Muscle of leg (tissue), 11 donors: ENCODE measurements around the gene RPL7L1. TPM values are rescaled to one million over a fixed set of nuclear protein-coding genes. Genes with fewer than 3 reads are reported as not detected.
A peak's percentile ranks its signal among the peaks of the same experiment; 100 is the strongest.
"Not testable (repeated sequence)": the region's sequence is repeated elsewhere in the genome, so short reads cannot be mapped to it uniquely, and the experiment has no call there.

Source experiments
- DNase-seq: peaks from one replicate; pipeline ENCODE4 v3.0.0; 2013
- H3K27ac ChIP-seq: one replicate; pipeline ENCODE4 v1.5.1; 2013; ENCODE audit warnings: mild to moderate bottlenecking, low read length, control low read depth
- H3K27me3 ChIP-seq: one replicate; pipeline ENCODE4 v1.6.1; 2013; ENCODE audit warnings: low read length; ENCODE audit not compliant: control insufficient read depth, insufficient read depth
- H3K36me3 ChIP-seq: one replicate; pipeline ENCODE4 v1.6.1; 2013; ENCODE audit warnings: low read length; ENCODE audit not compliant: control insufficient read depth, insufficient read depth
- H3K4me1 ChIP-seq: one replicate; pipeline ENCODE4 v1.6.1; 2013; ENCODE audit warnings: low read length; ENCODE audit not compliant: control insufficient read depth, insufficient read depth
- H3K4me3 ChIP-seq: one replicate; pipeline ENCODE4 v1.5.1; 2013; ENCODE audit warnings: low read length, control low read depth
- H3K9me3 ChIP-seq: replicated peaks from 2 replicates; pipeline ENCODE4 v1.6.1; 2013; ENCODE audit warnings: low read depth, low read length; ENCODE audit not compliant: control insufficient read depth
- WGBS: methylation state at CpG from one replicate; pipeline ENCODE4 v1.1.5; 2013; ENCODE audit warnings: missing lambda C conversion rate; ENCODE audit not compliant: insufficient coverage; 5-methylcytosine and 5-hydroxymethylcytosine counted together
- polyA plus RNA-seq, 8 donors: library from polyadenylated mRNA; unstranded; fragments of 120-200 nt; gene quantifications; one replicate each; pipeline versions ENCODE4 v1.2.1 to v1.2.3, GENCODE V29; 2013; ENCODE audit warnings: inconsistent platforms in 1 of 8, low replicate concordance in 1 of 8; ENCODE audit not compliant: insufficient read length in 8 of 8, insufficient read depth in 1 of 8
- total RNA-seq: library from RNA; stranded (reverse); fragments of 120-200 nt; gene quantifications from one replicate; pipeline ENCODE4 v1.2.4, GENCODE V29; 2013

The RPL7L1 gene
- total and polyA plus RNA-seq, 9 donors, result 60.7 to 87.9 (median 76.3) TPM

- WGBS, result 77% methylated on average over 10 of the region's 22 CpGs
- DNase-seq, H3K27ac ChIP-seq, H3K9me3 ChIP-seq, H3K4me3 ChIP-seq, H3K27me3 ChIP-seq, H3K4me1 ChIP-seq, H3K36me3 ChIP-seq: not testable (repeated sequence)
These were observed 23.2 kb downstream of the RPL7L1 start for GRCh38 chr6:42902429-42903263.

- H3K27ac ChIP-seq, result no peak overlapping the region
- no peak overlapping the region for H3K4me3 ChIP-seq
- H3K27me3 ChIP-seq, result no peaks in the 10 kb centered on the region
- 94% methylated on average over 8 of the region's 10 CpGs for WGBS
- DNase-seq, result no peak
- no peaks in the 10 kb centered on the region for H3K36me3 ChIP-seq
- peaks cover 6% of the 10 kb centered on the region for H3K4me1 ChIP-seq
- H3K9me3 ChIP-seq, result no peaks in the 10 kb centered on the region
These were observed 25.1 kb downstream of the RPL7L1 start for GRCh38 chr6:42904467-42904866.

- no peak for DNase-seq
- no peaks in the 10 kb centered on the region for H3K36me3 ChIP-seq
- no peaks in the 10 kb centered on the region for H3K9me3 ChIP-seq
- no peak overlapping the region for H3K4me3 ChIP-seq
- 49% methylated on average over 5 of the region's 5 CpGs for WGBS
- no peak overlapping the region for H3K27ac ChIP-seq
- peaks cover 1% of the 10 kb centered on the region for H3K27me3 ChIP-seq
- H3K4me1 ChIP-seq, result peaks cover 5% of the 10 kb centered on the region
These were observed 27.9 kb downstream of the RPL7L1 start for GRCh38 chr6:42907336-42907735.

GRCh38 chr6:42909835-42910234 is 30.4 kb downstream of the RPL7L1 start:
- H3K4me1 ChIP-seq, result peaks cover 5% of the 10 kb centered on the region
- WGBS, result 75% methylated on average over 1 of the region's 10 CpGs
- DNase-seq, result no peak
- H3K27ac ChIP-seq, result no peak overlapping the region
- H3K36me3 ChIP-seq, result no peaks in the 10 kb centered on the region
- no peaks in the 10 kb centered on the region for H3K9me3 ChIP-seq
- H3K4me3 ChIP-seq, result no peak overlapping the region
- peaks cover 2% of the 10 kb centered on the region for H3K27me3 ChIP-seq

- Histone ChIP-seq H3K4me3 (peak overlapping the region; percentile 18), H3K9me3 (no peaks in the 10 kb centered on the region), H3K36me3 (no peaks in the 10 kb centered on the region), H3K27me3 (peaks cover 2% of the 10 kb centered on the region), H3K4me1 (peaks cover 5% of the 10 kb centered on the region), H3K27ac (no peak overlapping the region)
- DNase-seq, result no peak
- WGBS, result 6% methylated on average over 31 of the region's 49 CpGs
These were observed 32.0 kb downstream of the RPL7L1 start for GRCh38 chr6:42911171-42912021.

GRCh38 chr6:42914546-42914945 is 35.1 kb downstream of the RPL7L1 start:
- Histone ChIP-seq H3K9me3 (no peaks in the 10 kb centered on the region), H3K36me3 (no peaks in the 10 kb centered on the region), H3K4me3 (no peak overlapping the region), H3K27me3 (peaks cover 2% of the 10 kb centered on the region), H3K27ac (no peak overlapping the region), H3K4me1 (peaks cover 5% of the 10 kb centered on the region)
- DNase-seq, result no peak
- 57% methylated on average over 4 of the region's 4 CpGs for WGBS

GRCh38 chr6:42915732-42916131 is 36.3 kb downstream of the RPL7L1 start, which contains the start of gene PTCRA:
PTCRA (plus strand) TSS chr6:42916053; CDS start chr6:42916070, 17 bp downstream.
- 56% methylated on average over 9 of the region's 10 CpGs for WGBS
- H3K4me1 ChIP-seq, result peaks cover 5% of the 10 kb centered on the region
- DNase-seq, result no peak

GRCh38 chr6:42916288-42916687 is 36.9 kb downstream of the RPL7L1 start:
- DNase-seq, result no peak
- Histone ChIP-seq H3K9me3 (no peaks in the 10 kb centered on the region), H3K27ac (no peak overlapping the region), H3K36me3 (no peaks in the 10 kb centered on the region), H3K4me1 (peaks cover 5% of the 10 kb centered on the region), H3K4me3 (no peak overlapping the region), H3K27me3 (peaks cover 2% of the 10 kb centered on the region)
- 100% methylated on average over 1 of the region's 1 CpG for WGBS

More at GRCh38 chr6:42915732-42916131, 36.3 kb downstream of the RPL7L1 start, which contains the start of gene PTCRA:
- H3K9me3 ChIP-seq, result no peaks in the 10 kb centered on the region
- H3K4me3 ChIP-seq, result no peak within 1 kb of the TSS
- H3K36me3 ChIP-seq, result no peaks in the 10 kb centered on the region
- H3K27me3 ChIP-seq, result peaks cover 2% of the 10 kb centered on the region
- H3K27ac ChIP-seq, result no peak within 1 kb of the TSS

- Histone ChIP-seq H3K9me3 (no peaks in the 10 kb centered on the region), H3K27ac (no peak overlapping the region), H3K36me3 (no peaks in the 10 kb centered on the region), H3K4me1 (no peaks in the 10 kb centered on the region), H3K4me3 (no peak overlapping the region), H3K27me3 (peaks cover 6% of the 10 kb centered on the region)
- 100% methylated on average over 1 of the region's 6 CpGs for WGBS
- DNase-seq, result no peak
These were observed 42.4 kb downstream of the RPL7L1 start for GRCh38 chr6:42921801-42922200.

- H3K27me3 ChIP-seq, result peaks cover 6% of the 10 kb centered on the region
- DNase-seq, result no peak
- H3K36me3 ChIP-seq, result no peaks in the 10 kb centered on the region
- WGBS, result 54% methylated on average over 2 of the region's 2 CpGs
- no peak overlapping the region for H3K4me3 ChIP-seq
- peaks cover 6% of the 10 kb centered on the region for H3K4me1 ChIP-seq
- no peaks in the 10 kb centered on the region for H3K9me3 ChIP-seq
- H3K27ac ChIP-seq, result no peak overlapping the region
These were observed 44.2 kb downstream of the RPL7L1 start for GRCh38 chr6:42923666-42924065.
